Measurements from ENCODE around the gene KDM4C.

- TF ChIP-seq POLR2A (IDR thresholded peaks at IDR 0.05; ENCODE audit: low read depth, low read length) (no peak), MAZ (IDR thresholded peaks at IDR 0.05; ENCODE audit: borderline replicate concordance, low read depth, low read length) (no peak), CTCF (conservative IDR thresholded peaks at IDR 0.05; ENCODE audit: low read depth, low read length) (no peak), BHLHE40 (IDR thresholded peaks at IDR 0.05; ENCODE audit: low read depth, low read length) (no peak), CHD1 (IDR thresholded peaks at IDR 0.05; ENCODE audit: low read depth, low read length) (no peak), SMC3 (IDR thresholded peaks at IDR 0.05; ENCODE audit: low read depth, low read length) (no peak), RCOR1 (IDR thresholded peaks at IDR 0.05; ENCODE audit: insufficient replicate concordance, low read length) (no peak), NFE2L2 (IDR thresholded peaks at IDR 0.05; ENCODE audit: low read depth, low read length) (no peak), MAFK (IDR thresholded peaks at IDR 0.05; ENCODE audit: low read depth, low read length) (no peak), RAD21 (IDR thresholded peaks at IDR 0.05; ENCODE audit: low read length) (no peak), ELK1 (IDR thresholded peaks at IDR 0.05; ENCODE audit: borderline replicate concordance, low read depth, low read length) (no peak), RFX5 (IDR thresholded peaks at IDR 0.05; ENCODE audit: low read depth, low read length) (no peak), MXI1 (IDR thresholded peaks at IDR 0.05; ENCODE audit: borderline replicate concordance, low read depth, low read length) (no peak), USF2 (IDR thresholded peaks at IDR 0.05; ENCODE audit: low read depth, low read length) (no peak)
These were observed 47.8 kb downstream of the KDM4C start for GRCh38 chr9:6805532-6805931.
